Activated CD4-positive, alpha-beta T cell treated with anti-CD3 and anti-CD28 coated beads, Interleukin-2, amount 10 ng/mL, durations not matched to agents 7 days and 5 days (primary cell): Measurements from ENCODE around the gene SORCS3. TPM values are rescaled to one million over a fixed set of nuclear protein-coding genes. Genes with fewer than 3 reads are reported as not detected.

Source experiments
- CTCF ChIA-PET: fragments of 350-600 bp; sonication (Branson Sonifier 250); formaldehyde crosslinking; loops from one replicate; lab custom pipeline; 2021; ENCODE audit warnings: antibody characterized with exemption; lab: Charles Lee
- POLR2A ChIA-PET: fragments of 350-600 bp; sonication (Branson Sonifier 250); formaldehyde crosslinking; loops from one replicate; lab custom pipeline; 2021; ENCODE audit warnings: antibody characterized with exemption; lab: Charles Lee
- DNase-seq: peaks from one replicate; pipeline ENCODE4 v3.0.0-alpha.2; 2020
- H3K27ac Mint-ChIP-seq: one replicate; pipeline ENCODE4 v1.8.0; 2021; ENCODE audit warnings: mild to moderate bottlenecking, moderate library complexity, mixed read lengths
- H3K27me3 Mint-ChIP-seq: one replicate; pipeline ENCODE4 v1.8.0; 2021; ENCODE audit warnings: mixed read lengths
- H3K36me3 Mint-ChIP-seq: one replicate; pipeline ENCODE4 v1.8.0; 2021; ENCODE audit warnings: low read depth, mixed read lengths
- H3K4me1 Mint-ChIP-seq: one replicate; pipeline ENCODE4 v1.8.0; 2021; ENCODE audit warnings: mixed read lengths
- H3K4me3 Mint-ChIP-seq: one replicate; pipeline ENCODE4 v1.8.0; 2021; ENCODE audit warnings: mild to moderate bottlenecking, moderate library complexity, mixed read lengths
- H3K9me3 Mint-ChIP-seq: one replicate; pipeline ENCODE4 v1.8.0; 2021; ENCODE audit warnings: mixed read lengths
- total RNA-seq, 2 experiments: library from RNA; stranded (reverse); gene quantifications; one replicate each; pipeline ENCODE4 v1.2.3, GENCODE V29; 2021

SORCS3 gene
- total RNA-seq, 2 experiments from 2014 or later = 0.17 TPM; not detected in 1

GRCh38 chr10:105063796-105064195 lies 422.7 kb downstream of the SORCS3 start:
- Mint-ChIP-seq H3K4me1 (no peaks in the 10 kb centered on the region), H3K4me3 (no peak overlapping the region), H3K9me3 (no peaks in the 10 kb centered on the region), H3K36me3 (no peaks in the 10 kb centered on the region), H3K27me3 (no peaks in the 10 kb centered on the region), H3K27ac (no peak overlapping the region)
- CTCF ChIA-PET = no interaction called here
- POLR2A ChIA-PET = no interaction called here
- DNase-seq = peak; percentile 8

GRCh38 chr10:105068497-105068896 lies 427.4 kb downstream of the SORCS3 start:
- CTCF ChIA-PET = no interaction called here
- H3K9me3 Mint-ChIP-seq = no peaks in the 10 kb centered on the region

DNA sequence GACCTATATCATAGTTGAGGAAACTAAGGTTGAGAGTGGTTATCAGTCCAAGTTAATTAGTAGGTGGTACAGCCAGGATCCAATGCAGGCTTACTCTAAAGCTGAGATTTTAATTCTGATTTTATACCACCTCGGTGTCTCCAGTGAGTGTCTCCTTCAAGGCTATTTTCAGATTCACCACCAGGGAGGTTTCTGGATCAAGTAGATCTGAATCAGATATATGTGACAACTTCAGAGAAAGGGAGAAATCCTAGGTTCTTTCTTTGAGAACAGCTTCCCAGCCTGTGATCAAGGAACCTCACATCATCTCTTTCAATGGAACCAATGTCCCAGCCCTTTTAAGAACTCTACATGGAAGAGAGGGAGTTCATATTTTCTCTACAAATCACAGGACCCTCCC lies 429.2 kb downstream of the SORCS3 start:
- Mint-ChIP-seq H3K4me1 (no peaks in the 10 kb centered on the region), H3K9me3 (no peaks in the 10 kb centered on the region), H3K36me3 (no peaks in the 10 kb centered on the region), H3K27me3 (no peaks in the 10 kb centered on the region), H3K27ac (no peak overlapping the region), H3K4me3 (no peak overlapping the region)
- ChIA-PET CTCF (no interaction called here), POLR2A (no interaction called here)
- DNase-seq = no peak

More at GRCh38 chr10:105068497-105068896, 427.4 kb downstream of the SORCS3 start:
- POLR2A ChIA-PET = no interaction called here
- H3K27me3 Mint-ChIP-seq = no peaks in the 10 kb centered on the region
- no peaks in the 10 kb centered on the region for H3K4me1 Mint-ChIP-seq
- no peak overlapping the region for H3K27ac Mint-ChIP-seq
- no peak for DNase-seq
- no peaks in the 10 kb centered on the region for H3K36me3 Mint-ChIP-seq
- H3K4me3 Mint-ChIP-seq = no peak overlapping the region

- ChIA-PET CTCF (no interaction called here), POLR2A (no interaction called here)
- Mint-ChIP-seq H3K9me3 (no peaks in the 10 kb centered on the region), H3K36me3 (no peaks in the 10 kb centered on the region), H3K27ac (no peak overlapping the region), H3K27me3 (no peaks in the 10 kb centered on the region), H3K4me3 (no peak overlapping the region), H3K4me1 (no peaks in the 10 kb centered on the region)
- no peak for DNase-seq
These were observed 429.9 kb downstream of the SORCS3 start for GRCh38 chr10:105070952-105071351.

DNA sequence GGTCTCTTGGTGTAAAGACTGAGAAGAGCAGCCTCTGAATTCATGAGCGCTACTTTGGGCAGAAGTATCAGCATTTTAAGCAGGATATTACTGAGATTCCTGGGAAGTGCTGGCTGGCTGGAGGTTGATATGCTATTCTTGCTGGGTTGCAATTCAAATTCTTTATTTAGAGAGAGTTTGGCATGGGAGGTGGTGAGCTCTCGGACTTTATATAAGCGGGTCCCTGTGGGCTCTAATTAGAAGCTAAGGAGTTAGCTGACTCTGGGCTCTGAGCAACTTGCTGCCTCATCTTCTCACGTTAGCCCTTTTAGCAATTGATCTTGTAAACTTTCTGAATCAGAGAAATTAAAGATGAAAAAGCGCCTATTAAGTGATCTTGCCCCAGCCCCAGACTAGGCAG lies 430.9 kb downstream of the SORCS3 start:
- no peaks in the 10 kb centered on the region for H3K9me3 Mint-ChIP-seq
- no peaks in the 10 kb centered on the region for H3K4me1 Mint-ChIP-seq
- POLR2A ChIA-PET = no interaction called here
- no peaks in the 10 kb centered on the region for H3K36me3 Mint-ChIP-seq
- no peaks in the 10 kb centered on the region for H3K27me3 Mint-ChIP-seq
- DNase-seq = no peak
- CTCF ChIA-PET = no interaction called here
- no peak overlapping the region for H3K27ac Mint-ChIP-seq
- H3K4me3 Mint-ChIP-seq = no peak overlapping the region

DNA sequence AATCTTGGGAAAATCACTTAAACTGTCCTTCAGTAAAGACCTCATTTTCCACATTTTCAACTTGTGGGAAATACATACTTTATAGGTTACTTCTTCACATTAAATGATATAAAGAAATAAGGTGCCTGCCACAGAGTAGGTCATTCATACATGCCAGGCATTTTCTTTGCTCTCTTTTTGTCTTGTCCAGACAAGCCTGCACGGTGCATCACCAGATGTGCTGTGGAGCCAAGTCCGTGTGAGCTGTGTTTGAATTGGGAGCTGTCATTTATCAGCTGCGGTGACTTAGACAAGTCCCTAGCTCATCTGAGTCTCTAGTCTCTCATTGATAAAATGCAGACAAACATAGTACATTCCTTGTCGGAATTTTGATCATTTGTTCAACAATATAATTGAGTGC lies 432.9 kb downstream of the SORCS3 start:
- Mint-ChIP-seq H3K27ac (no peak overlapping the region), H3K9me3 (no peaks in the 10 kb centered on the region), H3K27me3 (no peaks in the 10 kb centered on the region), H3K36me3 (no peaks in the 10 kb centered on the region), H3K4me1 (no peaks in the 10 kb centered on the region), H3K4me3 (no peak overlapping the region)
- POLR2A ChIA-PET = no interaction called here
- no peak for DNase-seq
- CTCF ChIA-PET = no interaction called here

DNA sequence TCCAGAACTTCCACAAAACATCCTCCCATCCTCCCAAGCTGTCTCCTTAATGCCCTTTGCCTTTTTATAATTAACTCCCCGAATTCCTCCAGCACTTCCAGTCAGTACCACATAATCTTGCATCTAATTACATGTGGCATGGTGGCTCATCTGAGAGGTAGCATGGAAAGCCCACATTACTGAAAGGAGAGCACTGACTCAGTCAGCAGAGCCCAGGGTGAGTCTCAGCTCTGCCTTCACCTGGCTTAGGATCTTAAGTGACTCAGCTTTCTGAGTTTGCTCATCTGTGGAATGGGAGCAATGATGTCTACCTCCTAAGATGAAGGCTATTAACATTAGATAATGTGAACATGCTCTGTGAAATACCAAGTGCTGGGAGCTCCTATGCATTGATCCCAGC lies 433.9 kb downstream of the SORCS3 start:
- ChIA-PET POLR2A (no interaction called here), CTCF (no interaction called here)
- no peak for DNase-seq
- Mint-ChIP-seq H3K36me3 (no peaks in the 10 kb centered on the region), H3K27ac (no peak overlapping the region), H3K9me3 (no peaks in the 10 kb centered on the region), H3K27me3 (no peaks in the 10 kb centered on the region), H3K4me1 (no peaks in the 10 kb centered on the region), H3K4me3 (no peak overlapping the region)

GRCh38 chr10:105085980-105086379 lies 444.9 kb downstream of the SORCS3 start:
- Mint-ChIP-seq H3K36me3 (no peaks in the 10 kb centered on the region), H3K27me3 (no peaks in the 10 kb centered on the region), H3K4me3 (no peak overlapping the region), H3K9me3 (no peaks in the 10 kb centered on the region), H3K27ac (no peak overlapping the region), H3K4me1 (no peaks in the 10 kb centered on the region)
- ChIA-PET CTCF (no interaction called here), POLR2A (no interaction called here)
- no peak for DNase-seq

DNA sequence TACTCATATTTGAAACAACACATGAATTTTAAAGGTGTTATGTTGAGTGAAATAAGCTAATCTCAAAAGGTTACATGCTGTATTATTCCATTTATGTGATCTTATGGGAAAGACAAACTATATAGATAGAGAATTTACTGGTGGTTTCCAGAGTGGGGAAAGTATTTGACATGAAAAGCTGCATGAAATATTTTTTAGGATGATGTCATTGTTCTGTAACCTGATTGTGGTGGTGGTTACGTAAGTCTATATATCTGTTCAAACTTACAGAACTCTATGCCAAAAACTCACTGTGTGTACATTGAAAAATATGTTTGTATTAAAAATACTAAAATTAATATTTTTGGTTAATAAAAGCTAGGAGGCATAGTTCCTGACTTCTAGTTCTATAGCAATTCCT lies 453.0 kb downstream of the SORCS3 start:
- POLR2A ChIA-PET = no interaction called here
- CTCF ChIA-PET = no interaction called here
- Mint-ChIP-seq H3K36me3 (no peaks in the 10 kb centered on the region), H3K4me1 (no peaks in the 10 kb centered on the region), H3K9me3 (no peaks in the 10 kb centered on the region), H3K27ac (no peak overlapping the region), H3K27me3 (no peaks in the 10 kb centered on the region), H3K4me3 (no peak overlapping the region)
- DNase-seq = no peak

DNA sequence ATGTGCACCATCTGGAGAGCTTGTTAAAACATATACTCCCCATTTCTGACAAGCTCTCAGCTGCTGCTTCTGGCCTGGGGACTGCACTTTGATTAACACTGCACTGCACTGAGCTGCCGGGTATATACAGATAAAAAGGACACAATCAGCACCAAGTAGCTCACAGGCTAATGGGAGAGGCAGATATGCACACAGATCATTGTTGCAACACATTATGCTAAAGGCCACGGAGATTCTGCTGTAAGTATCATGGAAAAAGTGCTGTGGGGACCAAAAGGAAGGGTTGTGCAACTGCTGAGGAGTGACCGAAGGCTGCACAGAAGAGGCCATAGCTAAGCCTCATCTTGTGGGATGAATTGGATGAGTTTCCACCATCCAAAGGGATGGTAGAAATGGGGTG lies 455.2 kb downstream of the SORCS3 start:
- H3K36me3 Mint-ChIP-seq = no peaks in the 10 kb centered on the region
- no peaks in the 10 kb centered on the region for H3K4me1 Mint-ChIP-seq
- no peak for DNase-seq
- no peaks in the 10 kb centered on the region for H3K27me3 Mint-ChIP-seq
- POLR2A ChIA-PET = no interaction called here
- H3K4me3 Mint-ChIP-seq = no peak overlapping the region
- H3K9me3 Mint-ChIP-seq = no peaks in the 10 kb centered on the region
- CTCF ChIA-PET = no interaction called here
- H3K27ac Mint-ChIP-seq = no peak overlapping the region

GRCh38 chr10:105102977-105103376 lies 461.9 kb downstream of the SORCS3 start:
- H3K27me3 Mint-ChIP-seq = no peaks in the 10 kb centered on the region
- H3K9me3 Mint-ChIP-seq = no peaks in the 10 kb centered on the region

DNA sequence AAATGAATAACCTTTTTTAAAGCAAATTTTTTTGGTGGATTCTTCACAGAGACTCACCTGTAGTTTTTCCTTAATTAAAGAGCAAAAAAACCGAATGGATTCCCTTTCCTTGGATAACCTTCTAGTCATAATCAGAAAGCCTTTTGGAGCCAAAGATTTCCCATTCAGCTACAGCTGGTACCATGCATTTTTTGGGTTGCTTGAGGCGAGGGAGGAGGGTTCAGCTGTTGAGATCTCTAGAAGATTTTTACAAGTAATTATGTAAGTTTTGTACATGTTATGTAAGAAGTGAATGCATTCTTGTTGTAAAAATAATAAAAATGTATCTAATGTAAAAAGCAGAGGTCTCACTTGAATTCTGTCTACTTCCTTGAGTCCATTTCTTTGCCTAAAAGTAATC lies 463.2 kb downstream of the SORCS3 start:
- no peak overlapping the region for H3K4me3 Mint-ChIP-seq
- no peak overlapping the region for H3K27ac Mint-ChIP-seq
- POLR2A ChIA-PET = no interaction called here
- no peaks in the 10 kb centered on the region for H3K4me1 Mint-ChIP-seq
- peaks cover 2% of the 10 kb centered on the region for H3K9me3 Mint-ChIP-seq
- CTCF ChIA-PET = no interaction called here
- H3K27me3 Mint-ChIP-seq = no peaks in the 10 kb centered on the region
- no peak for DNase-seq
- no peaks in the 10 kb centered on the region for H3K36me3 Mint-ChIP-seq

More at GRCh38 chr10:105102977-105103376, 461.9 kb downstream of the SORCS3 start:
- no peak for DNase-seq
- Mint-ChIP-seq H3K36me3 (no peaks in the 10 kb centered on the region), H3K4me1 (no peaks in the 10 kb centered on the region), H3K27ac (no peak overlapping the region), H3K4me3 (no peak overlapping the region)
- CTCF ChIA-PET = no interaction called here
- POLR2A ChIA-PET = no interaction called here

DNA sequence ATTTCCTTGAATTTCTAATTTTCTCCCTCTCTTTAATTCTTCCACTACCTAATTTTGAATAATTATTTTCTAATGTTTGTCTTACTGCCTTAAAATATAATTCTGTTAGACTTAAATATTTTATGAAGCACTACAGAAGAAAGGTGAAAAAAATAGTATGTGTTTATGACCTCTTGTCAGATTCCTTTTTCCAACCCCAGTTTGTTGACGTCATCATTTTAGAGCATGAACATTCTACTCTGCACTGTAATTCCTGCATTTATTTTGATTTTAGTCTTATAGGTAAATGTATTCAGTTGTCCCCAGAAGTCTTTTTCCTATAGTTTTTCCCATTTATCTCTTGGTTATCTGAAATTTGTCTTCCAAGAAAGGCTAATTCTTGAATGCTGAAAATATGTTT lies 468.1 kb downstream of the SORCS3 start:
- CTCF ChIA-PET = no interaction called here
- DNase-seq = no peak
- no peaks in the 10 kb centered on the region for H3K27me3 Mint-ChIP-seq
- H3K9me3 Mint-ChIP-seq = peaks cover 2% of the 10 kb centered on the region
- H3K36me3 Mint-ChIP-seq = no peaks in the 10 kb centered on the region
- H3K4me3 Mint-ChIP-seq = no peak overlapping the region
- H3K4me1 Mint-ChIP-seq = no peaks in the 10 kb centered on the region
- POLR2A ChIA-PET = no interaction called here
- H3K27ac Mint-ChIP-seq = no peak overlapping the region

GRCh38 chr10:105112862-105113261 lies 471.8 kb downstream of the SORCS3 start:
- no peaks in the 10 kb centered on the region for H3K27me3 Mint-ChIP-seq
- no peak for DNase-seq
- POLR2A ChIA-PET = no interaction called here
- H3K36me3 Mint-ChIP-seq = no peaks in the 10 kb centered on the region
- no peaks in the 10 kb centered on the region for H3K4me1 Mint-ChIP-seq
- peaks cover 2% of the 10 kb centered on the region for H3K9me3 Mint-ChIP-seq
- CTCF ChIA-PET = no interaction called here
- H3K27ac Mint-ChIP-seq = no peak overlapping the region
- no peak overlapping the region for H3K4me3 Mint-ChIP-seq
